Stimulated activated CD4-positive, alpha-beta T cell treated with anti-CD3 and anti-CD28 coated beads, Interleukin-4, amount 100 ng/mL, for 48 hours (primary cell): ENCODE measurements around the gene RABL6.
"Not testable (repeated sequence)": the region's sequence is repeated elsewhere in the genome, so short reads cannot be mapped to it uniquely, and the experiment has no call there.

Experiments
- DNase-seq, 2 donors: peaks; one replicate each; pipeline ENCODE4 v3.0.0-alpha.2; 2020; ENCODE audit warnings: low read depth in 2 of 2

RABL6 gene

DNA sequence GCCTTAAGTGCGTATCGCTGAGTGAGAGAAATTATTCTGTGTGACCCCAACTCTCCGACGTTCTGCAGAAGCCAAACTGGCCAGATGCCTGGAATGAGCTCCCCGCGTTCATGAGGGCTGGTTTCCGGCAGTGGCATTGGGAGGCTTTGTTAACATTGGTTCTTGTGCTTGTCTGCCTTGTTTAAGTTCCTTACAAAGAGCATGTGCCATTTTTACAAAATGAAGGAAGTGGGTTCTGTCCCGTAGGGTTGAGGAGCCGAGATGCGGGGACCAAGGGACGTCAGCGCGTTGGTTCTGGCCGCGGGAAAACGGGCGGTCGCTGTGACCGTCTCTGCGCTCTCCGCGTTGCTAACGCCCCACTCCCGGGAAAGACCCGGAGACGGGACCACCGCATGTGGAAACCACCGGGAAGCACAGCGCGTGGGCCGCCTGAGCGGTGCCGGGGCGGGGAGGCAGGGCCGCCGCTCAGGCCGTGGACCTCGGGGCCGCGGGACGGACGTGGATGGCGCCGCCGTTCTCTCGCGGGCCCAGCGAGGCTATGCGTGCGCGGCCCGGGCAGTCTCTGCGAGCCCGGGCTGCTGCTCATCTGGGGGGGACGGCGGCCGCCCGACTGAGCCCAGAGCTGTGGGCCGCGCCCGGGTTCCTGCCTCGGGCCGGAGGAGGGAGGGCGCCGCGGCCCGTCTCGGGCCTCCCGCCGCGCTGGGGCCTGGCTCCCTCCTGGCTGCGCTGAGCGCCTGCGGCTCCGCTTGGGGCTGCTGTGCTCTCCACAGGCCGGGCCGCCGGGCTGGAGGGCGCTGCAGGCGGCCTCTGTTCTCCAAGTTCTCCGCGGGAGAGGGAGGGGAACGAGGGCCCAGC lies 13.4 kb downstream of the RABL6 start:
- no peak for DNase-seq

DNA sequence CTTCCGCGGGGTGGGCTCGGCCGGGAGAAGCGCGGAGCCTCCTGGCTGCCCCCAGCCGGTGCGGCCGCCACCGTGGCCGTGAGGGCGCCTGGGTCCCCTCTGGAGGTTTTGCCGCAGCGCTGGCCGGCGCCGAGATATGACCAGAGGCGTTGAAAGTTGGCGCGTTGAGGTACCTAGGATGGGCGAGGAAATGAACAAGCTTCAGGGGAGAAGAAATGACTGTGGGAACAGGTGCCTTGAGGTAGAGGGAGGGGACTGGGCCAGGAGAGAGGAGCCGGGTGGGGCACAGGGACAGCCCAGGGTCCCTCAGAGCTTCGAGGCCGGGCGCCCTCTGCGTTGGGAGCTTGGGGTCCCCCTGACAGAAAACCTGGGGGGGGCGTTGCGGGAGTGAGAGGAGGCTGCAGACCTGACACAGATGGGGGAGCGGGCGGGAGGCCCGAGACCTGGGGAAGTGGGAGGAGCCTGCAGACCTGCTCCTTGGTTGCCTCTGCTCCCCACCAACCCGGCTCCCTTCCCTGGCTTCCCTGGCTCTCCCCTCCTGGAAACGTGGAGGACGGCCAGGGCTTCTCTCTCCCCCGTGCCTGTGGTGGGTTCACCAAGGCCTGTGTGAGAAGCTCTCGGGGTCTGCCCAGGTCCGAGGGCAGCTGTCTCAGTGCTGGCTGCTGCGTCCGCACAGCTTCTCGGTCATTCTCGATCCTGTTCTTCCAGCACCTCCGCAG lies 14.2 kb downstream of the RABL6 start:
- DNase-seq, result no peak

DNA sequence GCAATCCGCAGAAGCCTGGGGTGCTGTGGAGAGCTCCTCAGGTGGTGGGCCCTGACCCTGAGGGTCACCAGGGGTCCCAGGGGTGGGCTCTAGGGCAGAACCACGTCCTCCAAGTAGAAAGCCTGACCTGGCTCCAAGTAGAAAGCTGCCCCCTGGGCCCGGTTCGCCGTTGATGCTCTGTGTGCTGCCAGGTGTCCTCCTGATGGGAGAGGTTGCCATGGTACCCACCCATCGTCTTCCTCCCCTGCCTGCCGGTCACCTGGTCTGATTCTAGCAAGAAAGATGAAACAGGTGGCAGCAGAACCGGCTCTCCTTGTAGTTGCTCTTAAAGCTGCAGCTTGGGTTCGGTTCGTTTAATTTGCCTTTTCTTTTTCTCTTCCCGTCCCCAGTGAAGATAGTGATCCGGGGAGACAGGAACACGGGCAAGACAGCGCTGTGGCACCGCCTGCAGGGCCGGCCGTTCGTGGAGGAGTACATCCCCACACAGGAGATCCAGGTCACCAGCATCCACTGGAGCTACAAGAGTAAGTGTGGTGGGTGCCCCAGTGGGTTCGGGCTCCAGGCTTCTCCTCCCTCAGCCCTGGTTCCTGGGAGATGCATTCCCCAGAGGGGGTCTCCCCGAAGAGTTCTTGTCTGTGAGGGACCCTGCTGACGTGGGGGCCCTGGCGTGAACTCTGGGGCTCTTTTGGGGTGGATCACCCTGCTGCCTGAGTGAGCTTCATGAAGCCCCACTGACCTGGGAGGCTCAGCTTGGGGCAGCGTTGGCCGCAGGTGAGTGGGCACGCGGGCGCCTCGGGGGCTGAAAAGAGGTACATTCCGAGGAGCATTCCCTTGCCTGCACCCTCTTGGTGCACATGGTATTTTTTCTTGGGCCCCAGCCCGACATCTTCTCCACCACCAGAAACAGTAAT lies 15.6 kb downstream of the RABL6 start:
- DNase-seq, result no peak

DNA sequence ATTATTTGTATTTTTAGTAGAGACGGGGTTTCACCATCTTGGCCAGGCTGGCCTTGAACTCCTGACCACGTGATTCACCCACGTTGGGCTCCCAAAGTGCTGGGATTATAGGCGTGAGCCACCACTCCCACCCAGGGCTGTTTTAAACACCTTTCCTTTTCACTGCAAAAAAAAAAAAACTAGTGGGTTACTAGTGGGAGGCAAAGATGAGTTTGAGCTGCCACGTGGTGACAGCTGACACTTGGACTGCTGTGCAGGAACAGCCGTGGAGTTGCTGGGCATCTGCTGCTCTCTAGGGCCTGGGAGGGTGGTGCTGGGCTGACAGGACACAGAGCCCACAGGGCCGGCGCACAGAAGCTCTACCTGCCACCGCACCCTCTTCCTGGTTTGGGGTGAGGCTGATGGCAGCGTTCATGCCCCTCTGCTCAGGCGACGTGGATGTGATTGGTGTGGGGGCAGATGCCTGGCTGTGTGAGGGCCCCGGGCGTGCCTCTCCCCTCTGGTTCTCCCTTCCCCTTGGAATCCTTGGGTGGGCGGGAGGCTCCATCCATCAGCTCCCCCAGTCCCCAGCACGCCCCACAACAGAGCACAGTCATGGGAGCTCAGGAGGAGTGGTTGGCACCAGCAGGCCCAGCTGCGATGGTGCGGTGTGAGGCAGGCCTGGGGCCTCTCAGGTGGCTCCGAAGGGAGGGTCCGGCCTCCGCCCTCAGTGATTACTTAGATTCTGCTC lies 16.9 kb downstream of the RABL6 start:
- DNase-seq, result no peak

DNA sequence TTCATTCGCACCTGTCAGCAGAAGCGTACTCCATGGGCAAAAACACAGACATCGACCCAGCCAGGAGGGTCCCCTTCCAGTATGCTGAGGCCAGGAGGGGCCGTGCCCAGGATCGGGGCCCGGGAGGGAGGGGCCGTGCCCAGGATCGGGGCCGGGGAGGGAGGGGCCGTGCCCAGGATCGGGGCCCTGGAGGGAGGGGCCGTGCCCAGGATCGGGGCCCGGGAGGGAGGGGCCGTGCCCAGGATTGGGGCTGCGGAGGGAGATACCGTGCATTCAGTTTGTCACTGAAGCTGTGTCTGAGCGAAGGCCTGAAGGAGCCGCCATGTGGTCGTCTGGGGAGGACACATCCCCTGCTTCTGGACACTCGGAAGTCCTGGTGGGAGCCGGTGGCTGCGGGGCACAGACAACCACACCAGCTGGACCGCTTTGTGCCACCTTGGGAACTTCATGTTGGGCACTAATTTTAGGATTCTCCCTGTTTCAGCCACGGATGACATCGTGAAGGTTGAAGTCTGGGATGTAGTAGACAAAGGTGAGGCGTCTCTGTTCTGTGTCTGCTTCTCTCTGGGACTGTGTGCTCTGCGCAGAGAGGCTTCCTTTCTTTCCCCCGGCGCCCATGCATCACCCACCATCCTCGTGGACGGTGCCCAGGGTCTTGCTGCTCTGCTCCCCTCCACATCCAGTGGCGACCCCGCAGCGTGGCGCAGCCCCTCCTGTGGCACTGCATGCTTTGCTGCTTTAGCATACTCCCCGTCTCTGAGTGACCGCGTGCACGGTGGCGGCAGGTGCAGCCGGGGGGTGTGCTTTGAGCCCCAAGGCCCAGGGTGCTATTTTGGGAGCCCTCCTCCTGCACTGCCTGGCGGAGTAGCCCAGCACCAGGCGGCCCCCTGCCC lies 17.8 kb downstream of the RABL6 start:
- no peak for DNase-seq

DNA sequence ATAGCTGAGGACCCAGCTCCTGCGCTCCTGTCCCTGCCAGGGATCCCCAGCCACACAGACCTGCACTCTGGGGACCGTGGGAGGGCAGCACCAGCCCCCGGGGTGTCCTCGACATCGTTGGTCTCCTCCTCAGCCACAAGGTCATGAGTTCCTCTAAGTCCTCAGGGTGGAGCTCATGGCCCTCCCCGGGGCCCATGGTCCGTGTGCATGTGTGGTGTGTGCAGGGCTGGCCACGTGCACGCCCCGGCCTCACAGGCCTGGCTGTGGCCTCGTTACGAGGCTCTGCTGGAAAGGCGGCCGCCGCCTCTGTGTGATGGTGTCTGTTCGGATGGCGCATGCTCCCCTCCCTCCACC lies 18.4 kb downstream of the RABL6 start:
- DNase-seq, result no peak

DNA sequence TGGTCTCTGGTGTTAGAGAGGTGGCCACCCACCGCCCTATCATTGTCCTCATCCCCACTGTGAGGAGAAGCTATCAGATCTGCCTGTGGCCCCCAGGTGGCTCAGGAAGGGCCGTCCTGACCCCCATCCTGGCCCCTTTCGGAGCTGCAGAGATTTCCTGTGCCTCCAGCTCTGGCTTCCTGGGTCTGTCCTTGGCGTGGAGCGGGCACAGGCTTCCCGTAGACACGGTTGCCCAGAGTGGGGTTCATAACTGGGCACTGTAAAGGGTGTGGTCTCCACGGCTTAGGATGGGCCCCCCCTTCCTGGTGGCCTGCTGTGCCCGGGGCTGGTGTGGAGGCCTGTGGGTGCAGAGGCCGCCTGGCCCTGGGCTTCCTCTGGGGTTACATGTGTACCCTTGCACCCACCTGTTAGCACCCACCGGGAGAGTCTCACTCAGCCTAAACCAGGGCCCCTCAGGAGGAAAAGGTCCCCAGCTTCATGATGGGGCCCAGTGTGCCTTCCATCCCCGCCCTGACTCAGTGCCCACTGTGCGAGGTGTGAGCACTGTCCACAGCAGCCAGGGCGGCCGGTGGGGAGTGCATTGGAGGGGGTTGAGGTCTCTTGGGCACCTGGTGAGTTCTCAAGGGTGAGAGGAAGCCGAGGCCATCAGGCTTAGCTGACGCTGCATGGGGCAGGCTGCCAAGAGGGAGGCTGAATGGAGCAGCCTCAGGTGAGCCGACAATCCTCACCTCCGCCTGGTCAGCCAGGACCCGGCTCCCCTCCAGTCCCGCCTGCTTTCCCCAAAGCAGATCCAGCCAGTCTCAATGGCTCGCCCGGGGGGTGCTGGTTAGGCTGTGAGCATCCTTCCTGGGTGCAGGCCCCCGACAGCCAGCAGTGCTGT lies 19.2 kb downstream of the RABL6 start:
- DNase-seq, result no peak

DNA sequence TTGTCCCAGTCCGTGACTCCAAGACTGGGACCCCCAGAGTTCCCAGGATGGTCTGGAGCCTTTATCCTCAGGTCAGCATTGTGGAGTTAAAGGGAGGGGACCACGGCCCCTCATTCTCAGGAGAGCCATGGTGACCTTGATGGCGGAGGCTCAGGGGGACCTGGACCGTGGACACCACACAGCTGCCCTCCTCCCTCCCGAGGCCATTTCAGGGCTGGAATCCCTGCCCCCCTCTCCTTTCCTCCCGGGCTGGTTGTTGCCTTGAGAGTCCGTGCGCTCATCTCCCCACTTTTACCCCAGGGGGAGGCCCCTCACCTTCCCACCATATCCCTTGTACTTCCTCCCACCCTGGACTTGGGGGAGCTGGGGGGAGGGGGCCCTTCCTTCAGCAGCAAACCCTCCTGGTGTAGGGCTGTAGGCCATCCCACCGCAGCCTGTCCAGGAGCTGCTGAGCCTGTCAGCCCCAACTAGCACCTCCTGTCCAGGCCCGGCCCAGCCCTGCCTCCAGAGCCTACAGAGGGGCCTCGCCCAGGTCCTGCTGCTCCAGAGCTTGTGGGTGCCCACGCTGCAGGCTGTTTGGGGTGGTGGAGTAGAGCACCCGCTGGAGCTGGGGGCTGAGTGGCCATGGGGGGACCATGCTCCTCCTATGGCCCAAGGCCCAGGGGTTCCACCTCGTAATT lies 20.2 kb downstream of the RABL6 start:
- DNase-seq, result no peak

DNA sequence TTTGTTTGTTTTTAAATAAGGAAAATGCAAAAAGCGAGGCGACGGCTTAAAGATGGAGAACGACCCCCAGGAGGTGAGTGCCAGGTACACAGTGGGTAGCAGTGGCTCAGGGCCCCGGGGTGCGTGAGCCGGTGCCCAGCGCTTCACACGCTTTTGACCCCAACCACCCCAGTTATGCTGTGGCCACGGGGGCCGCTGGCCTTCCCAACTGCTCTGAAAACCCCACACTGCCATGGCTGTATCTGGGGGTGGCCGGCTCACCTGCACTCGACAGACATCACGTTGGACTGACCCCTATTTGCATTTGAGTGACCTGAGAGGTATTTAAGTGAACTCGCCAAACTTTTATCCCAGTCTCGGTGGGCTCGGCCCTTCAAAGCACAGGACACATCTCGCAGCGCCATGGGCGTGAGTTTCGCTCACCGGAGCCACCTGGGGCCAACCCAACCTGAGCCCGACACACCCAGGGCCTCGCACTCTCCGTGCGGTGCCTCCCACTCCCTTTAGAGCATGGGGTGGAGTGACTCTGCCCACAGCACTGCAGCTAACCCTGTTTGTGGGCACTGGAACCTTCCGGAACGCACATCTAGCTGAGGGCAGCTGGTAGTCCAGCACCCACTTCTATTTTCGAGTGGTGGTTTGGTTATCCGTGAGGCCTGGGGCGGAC lies 20.9 kb downstream of the RABL6 start:
- no peak for DNase-seq

DNA sequence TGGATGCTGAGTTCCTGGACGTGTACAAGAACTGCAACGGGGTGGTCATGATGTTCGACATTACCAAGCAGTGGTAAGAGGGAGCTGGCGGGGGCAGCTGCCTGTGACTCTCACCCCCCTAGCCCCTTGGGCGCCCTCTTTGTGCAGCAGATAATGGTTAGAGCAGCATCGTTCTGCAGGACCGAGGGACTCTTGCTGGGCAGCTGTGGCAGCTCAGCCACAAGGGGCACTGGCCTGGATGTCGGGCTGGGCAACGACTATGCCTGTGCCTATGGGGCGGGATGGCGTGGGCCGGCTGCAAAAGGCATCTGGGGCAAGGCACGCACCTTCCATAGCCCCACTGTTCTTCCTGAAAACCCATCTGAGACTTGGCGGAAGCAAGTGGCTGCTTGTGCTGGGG lies 21.7 kb downstream of the RABL6 start:
- DNase-seq, result no peak

DNA sequence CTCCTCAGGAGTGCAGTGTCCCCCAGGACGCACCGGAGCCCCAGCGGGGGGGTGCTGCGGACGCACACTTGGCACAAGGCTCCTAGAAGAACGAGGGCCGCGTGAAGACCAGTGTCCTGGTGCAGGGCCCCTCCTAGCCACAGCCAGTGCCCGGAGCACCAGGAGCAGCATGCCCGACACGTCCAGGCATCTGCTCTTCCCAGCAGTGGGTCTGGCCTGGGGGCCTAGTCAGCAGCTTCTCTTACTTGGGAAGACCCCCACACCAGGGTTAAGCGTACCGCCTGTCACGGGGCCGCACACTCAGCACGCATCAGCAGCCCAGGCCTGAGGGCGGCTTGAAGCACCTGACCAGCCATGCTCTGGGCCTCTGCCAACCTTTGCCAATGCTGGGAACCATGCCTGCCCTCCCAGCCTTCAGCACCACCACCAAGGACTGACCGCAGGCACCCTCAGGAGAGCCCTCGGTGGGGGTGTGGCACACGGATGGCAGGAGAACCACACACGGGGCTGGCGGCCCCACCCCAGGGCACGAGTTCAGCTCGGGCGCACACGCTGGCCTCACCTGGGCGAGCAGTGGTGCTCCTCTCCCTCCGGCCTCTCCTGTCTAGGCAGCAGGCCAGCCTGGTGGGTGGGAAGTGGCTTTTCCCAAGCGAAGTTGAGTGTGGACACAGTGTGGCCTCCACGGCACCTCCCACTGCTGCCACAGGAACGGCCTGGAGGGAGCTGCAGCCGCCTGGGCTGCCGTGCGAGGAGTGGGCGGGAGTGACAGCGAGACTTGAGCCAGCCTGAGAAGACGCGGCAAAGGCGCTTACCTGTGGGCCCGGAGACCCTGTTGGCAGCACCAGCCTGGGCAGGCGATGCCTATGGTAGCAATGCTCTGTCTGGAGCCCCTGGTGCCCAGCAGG lies 22.5 kb downstream of the RABL6 start:
- no peak for DNase-seq

DNA sequence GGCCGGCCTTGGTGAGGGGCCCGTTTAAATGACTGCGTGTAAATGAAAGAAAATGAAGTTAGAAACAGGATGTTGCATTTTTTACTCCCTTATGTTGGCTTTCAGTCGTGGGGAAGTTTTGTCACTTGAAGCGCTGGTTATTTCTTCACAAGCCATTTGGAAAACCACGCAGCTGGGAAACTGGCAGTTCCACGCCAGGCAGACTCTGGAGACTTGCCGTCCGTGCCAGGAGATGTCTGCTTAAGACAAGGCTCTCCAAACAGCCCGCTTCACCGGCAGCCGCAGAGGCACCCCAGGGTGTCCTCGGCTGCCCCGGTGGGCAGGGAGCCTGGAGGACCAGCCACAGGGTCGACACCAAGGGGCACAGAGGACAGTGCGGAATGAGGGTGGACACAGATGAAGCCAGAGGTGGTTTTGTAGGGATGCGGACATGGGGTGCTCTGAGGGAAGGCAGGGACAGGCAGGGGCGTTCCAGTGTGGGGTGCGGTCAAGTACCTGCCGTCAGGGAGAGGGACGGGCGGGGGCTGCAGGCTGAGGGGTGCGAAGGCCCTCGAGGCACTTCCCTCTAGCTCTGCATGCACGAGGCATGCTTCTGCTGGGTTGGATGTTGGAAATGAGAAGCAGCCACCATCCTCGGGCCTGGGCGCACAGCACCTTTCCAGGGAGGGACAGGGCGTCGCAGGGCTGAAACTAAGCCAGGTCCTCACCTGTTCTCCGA lies 23.4 kb downstream of the RABL6 start:
- no peak for DNase-seq

DNA sequence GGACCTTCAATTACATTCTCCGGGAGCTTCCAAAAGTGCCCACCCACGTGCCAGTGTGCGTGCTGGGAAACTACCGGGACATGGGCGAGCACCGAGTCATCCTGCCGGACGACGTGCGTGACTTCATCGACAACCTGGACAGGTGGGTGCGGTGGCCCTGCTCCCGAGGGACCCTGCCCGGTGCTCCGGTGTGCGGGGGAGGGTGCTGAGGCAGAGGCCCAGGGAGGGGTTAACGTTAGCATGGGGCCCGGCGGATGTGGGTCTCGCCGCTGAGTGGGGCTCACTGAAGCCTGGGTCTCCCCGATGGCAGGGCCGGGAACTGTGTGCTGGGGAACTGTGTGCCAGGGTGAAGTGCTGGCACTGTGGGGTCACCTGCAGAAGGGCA lies 24.0 kb downstream of the RABL6 start:
- no peak for DNase-seq

DNA sequence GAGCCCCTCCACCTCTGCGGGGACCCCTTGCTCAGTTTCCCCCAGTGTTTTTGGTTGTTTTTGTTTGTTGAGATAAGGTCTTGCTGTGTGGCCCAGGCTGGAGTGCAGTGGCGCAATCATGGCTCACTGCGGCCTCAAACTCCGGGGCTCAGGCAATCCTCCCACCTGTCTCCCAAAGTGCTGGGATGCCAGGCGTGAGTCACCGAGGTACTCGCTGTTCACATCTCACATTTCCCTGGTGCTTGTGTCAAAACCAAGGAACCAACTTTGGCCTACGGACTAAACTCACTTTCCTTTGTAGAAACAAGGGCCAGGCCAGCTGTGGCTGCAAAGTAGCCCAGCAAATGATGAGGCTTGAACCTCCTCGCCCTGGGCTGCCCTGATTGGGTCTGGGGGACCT lies 24.8 kb downstream of the RABL6 start:
- no peak for DNase-seq

DNA sequence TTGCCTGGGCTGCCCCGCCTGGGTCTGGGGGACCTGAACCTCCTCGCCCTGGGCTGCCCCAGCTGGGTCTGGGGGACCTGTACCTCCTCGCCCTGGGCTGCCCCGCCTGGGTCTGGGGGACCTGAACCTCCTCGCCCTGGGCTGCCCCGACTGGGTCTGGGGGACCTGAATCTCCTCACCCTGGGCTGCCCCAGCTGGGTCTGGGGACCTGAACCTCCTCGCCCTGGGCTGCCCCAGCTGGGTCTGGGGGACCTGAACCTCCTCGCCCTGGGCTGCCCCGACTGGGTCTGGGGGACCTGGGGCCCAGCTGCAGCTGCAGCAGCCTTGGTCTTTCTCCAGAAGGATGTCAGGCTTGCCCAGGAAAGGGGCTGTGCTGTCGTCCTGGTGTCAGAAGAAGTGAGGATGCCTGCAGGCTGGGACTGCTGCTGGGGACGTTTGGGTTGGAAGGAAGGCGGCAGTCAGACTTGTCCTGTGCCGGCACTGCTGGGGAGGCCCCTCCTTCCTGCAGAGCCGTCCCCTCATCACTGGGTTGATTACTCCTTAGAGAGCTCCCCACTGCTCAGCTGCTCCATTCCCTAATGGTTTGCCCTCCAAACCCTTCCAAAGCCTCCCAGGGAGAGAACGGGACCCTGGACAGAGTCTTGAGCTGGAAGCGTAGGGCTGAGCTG lies 25.8 kb downstream of the RABL6 start:
- not testable (repeated sequence) for DNase-seq
